ENCODE measurements around the gene FFAR1. TPM values are rescaled to one million over a fixed set of nuclear protein-coding genes. Genes with fewer than 3 reads are reported as not detected.
"Not testable (repeated sequence)": the region's sequence is repeated elsewhere in the genome, so short reads cannot be mapped to it uniquely, and the experiment has no call there.

Gene FFAR1
- total RNA-seq, 4 donors from 2014 or later = 0.21 TPM; not detected in 3

GRCh38 chr19:35375505-35376307 lies 28.0 kb downstream of the FFAR1 start:
- no peak overlapping the region for H3K27ac ChIP-seq
- no peak for DNase-seq
- TF ChIP-seq, protein P1, sequence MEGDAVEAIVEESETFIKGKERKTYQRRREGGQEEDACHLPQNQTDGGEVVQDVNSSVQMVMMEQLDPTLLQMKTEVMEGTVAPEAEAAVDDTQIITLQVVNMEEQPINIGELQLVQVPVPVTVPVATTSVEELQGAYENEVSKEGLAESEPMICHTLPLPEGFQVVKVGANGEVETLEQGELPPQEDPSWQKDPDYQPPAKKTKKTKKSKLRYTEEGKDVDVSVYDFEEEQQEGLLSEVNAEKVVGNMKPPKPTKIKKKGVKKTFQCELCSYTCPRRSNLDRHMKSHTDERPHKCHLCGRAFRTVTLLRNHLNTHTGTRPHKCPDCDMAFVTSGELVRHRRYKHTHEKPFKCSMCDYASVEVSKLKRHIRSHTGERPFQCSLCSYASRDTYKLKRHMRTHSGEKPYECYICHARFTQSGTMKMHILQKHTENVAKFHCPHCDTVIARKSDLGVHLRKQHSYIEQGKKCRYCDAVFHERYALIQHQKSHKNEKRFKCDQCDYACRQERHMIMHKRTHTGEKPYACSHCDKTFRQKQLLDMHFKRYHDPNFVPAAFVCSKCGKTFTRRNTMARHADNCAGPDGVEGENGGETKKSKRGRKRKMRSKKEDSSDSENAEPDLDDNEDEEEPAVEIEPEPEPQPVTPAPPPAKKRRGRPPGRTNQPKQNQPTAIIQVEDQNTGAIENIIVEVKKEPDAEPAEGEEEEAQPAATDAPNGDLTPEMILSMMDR (IDR thresholded peaks at IDR 0.05) = no peak
- no peak for TF ChIP-seq POLR2A (IDR thresholded peaks at IDR 0.05)
- intact Hi-C loops (cut with DNase I; ENCODE audit: low total_unique reads) = no loop called here
- H3K27me3 ChIP-seq = no peaks in the 10 kb centered on the region
- no peaks in the 10 kb centered on the region for H3K36me3 ChIP-seq
- H3K4me1 ChIP-seq = no peaks in the 10 kb centered on the region
- no peak overlapping the region for H3K4me3 ChIP-seq
- no peaks in the 10 kb centered on the region for H3K9me3 ChIP-seq

GRCh38 chr19:35377656-35378055 lies 30.0 kb downstream of the FFAR1 start:
- Histone ChIP-seq H3K4me1 (no peaks in the 10 kb centered on the region), H3K27ac (no peak overlapping the region), H3K27me3 (no peaks in the 10 kb centered on the region), H3K4me3 (no peak overlapping the region), H3K9me3 (no peaks in the 10 kb centered on the region), H3K36me3 (no peaks in the 10 kb centered on the region)
- intact Hi-C loops (cut with DNase I; ENCODE audit: low total_unique reads) = no loop called here
- TF ChIP-seq POLR2A (IDR thresholded peaks at IDR 0.05) = no peak
- TF ChIP-seq, protein P1 (IDR thresholded peaks at IDR 0.05) = no peak
- no peak for DNase-seq

- TF ChIP-seq POLR2A (IDR thresholded peaks at IDR 0.05) = no peak
- TF ChIP-seq, protein P1 (IDR thresholded peaks at IDR 0.05) = no peak
- H3K36me3 ChIP-seq = no peaks in the 10 kb centered on the region
- H3K27ac ChIP-seq = no peak overlapping the region
- intact Hi-C loops (cut with DNase I; ENCODE audit: low total_unique reads) = no loop called here
- DNase-seq = no peak
- H3K4me3 ChIP-seq = no peak overlapping the region
- H3K9me3 ChIP-seq = no peaks in the 10 kb centered on the region
- H3K27me3 ChIP-seq = no peaks in the 10 kb centered on the region
- no peaks in the 10 kb centered on the region for H3K4me1 ChIP-seq
These were observed 30.7 kb downstream of the FFAR1 start for GRCh38 chr19:35378356-35378755.

DNA sequence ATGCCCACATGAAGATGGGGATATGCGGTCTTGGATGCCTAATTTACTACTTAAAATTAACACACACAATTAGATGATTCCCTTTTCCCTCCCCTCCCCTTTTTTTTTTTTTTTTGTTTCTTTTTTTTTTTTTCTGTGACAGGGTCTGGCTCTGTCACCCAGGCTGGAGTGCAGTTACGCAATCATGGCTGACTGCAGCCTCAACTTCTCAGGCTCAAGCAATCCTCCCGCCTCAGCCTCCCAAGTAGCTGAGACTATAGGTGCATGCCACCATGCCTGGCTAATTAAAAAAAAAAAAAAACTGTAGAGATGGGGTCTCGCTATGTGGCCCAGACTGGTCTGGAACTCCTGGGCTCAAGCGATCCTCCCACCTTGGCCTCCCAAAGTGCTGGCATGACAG lies 31.8 kb downstream of the FFAR1 start:
- H3K27me3 ChIP-seq; intact Hi-C loops (cut with DNase I; ENCODE audit: low total_unique reads); H3K4me3 ChIP-seq; H3K36me3 ChIP-seq; H3K27ac ChIP-seq; DNase-seq; H3K9me3 ChIP-seq; H3K4me1 ChIP-seq: not testable (repeated sequence)

DNA sequence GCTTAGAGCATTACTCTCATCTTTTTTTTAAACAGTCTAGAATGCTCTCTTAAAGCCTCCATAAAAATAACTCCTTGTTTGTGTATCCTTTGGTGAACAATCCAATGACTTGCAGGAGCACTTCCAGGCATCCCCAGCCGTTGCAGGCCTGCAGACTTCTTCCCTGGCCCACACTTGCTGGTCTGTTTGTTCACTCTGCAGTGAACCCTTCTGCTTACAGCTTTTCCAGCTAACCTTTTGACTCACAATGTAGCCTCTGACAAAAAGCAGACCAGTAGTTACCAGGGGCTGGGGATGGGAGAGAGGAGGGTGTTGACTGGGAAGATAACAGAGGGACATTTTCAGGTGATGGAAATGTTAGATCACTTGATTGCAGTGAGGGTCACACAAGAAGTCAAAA lies 32.3 kb downstream of the FFAR1 start:
- TF ChIP-seq, protein P1 (IDR thresholded peaks at IDR 0.05) = no peak
- TF ChIP-seq POLR2A (IDR thresholded peaks at IDR 0.05) = no peak
- Histone ChIP-seq H3K9me3 (no peaks in the 10 kb centered on the region), H3K27me3 (no peaks in the 10 kb centered on the region), H3K4me3 (no peak overlapping the region), H3K4me1 (no peaks in the 10 kb centered on the region), H3K36me3 (no peaks in the 10 kb centered on the region), H3K27ac (no peak overlapping the region)
- intact Hi-C loops (cut with DNase I; ENCODE audit: low total_unique reads) = no loop called here
- DNase-seq = no peak

Data from uterus (tissue), 4 donors.